Measurements from ENCODE around the gene GATA2.

DNA sequence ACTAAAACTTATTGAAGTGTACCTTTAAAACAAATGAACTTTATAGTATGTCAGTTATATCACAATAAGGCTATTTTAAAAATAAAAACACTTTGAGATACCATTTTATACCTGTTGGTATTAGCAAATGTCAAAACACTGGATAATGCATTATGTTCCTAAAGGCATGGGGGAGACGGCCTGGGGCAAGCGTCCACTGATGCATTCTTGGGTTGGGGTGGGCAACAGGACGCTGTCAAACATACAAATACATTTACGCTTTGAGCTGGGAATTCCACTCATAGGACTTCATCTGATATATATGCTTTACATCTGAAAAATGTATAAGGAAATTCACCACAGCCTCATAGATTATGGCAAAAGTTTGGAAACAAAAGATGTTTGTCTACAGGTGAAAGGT lies 7.6 kb upstream of the GATA2 start:
- TF ChIP-seq POLR2AphosphoS5 (IDR thresholded peaks at IDR 0.05) = no peak
- TF ChIP-seq, protein P1, sequence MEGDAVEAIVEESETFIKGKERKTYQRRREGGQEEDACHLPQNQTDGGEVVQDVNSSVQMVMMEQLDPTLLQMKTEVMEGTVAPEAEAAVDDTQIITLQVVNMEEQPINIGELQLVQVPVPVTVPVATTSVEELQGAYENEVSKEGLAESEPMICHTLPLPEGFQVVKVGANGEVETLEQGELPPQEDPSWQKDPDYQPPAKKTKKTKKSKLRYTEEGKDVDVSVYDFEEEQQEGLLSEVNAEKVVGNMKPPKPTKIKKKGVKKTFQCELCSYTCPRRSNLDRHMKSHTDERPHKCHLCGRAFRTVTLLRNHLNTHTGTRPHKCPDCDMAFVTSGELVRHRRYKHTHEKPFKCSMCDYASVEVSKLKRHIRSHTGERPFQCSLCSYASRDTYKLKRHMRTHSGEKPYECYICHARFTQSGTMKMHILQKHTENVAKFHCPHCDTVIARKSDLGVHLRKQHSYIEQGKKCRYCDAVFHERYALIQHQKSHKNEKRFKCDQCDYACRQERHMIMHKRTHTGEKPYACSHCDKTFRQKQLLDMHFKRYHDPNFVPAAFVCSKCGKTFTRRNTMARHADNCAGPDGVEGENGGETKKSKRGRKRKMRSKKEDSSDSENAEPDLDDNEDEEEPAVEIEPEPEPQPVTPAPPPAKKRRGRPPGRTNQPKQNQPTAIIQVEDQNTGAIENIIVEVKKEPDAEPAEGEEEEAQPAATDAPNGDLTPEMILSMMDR (IDR thresholded peaks at IDR 0.05) = no peak
- TF ChIP-seq EP300 (IDR thresholded peaks at IDR 0.05) = no peak
